GM21717 (cell line): Measurements from ENCODE around the gene ROBO4.

Experiments
- ATAC-seq: cut with Tn5 transposase; IDR thresholded peaks from one replicate; pipeline ENCODE4 v1.9.1; 2021; ENCODE audit warnings: mild to moderate bottlenecking, moderate library complexity; ENCODE audit not compliant: unreplicated experiment

The ROBO4 gene

DNA sequence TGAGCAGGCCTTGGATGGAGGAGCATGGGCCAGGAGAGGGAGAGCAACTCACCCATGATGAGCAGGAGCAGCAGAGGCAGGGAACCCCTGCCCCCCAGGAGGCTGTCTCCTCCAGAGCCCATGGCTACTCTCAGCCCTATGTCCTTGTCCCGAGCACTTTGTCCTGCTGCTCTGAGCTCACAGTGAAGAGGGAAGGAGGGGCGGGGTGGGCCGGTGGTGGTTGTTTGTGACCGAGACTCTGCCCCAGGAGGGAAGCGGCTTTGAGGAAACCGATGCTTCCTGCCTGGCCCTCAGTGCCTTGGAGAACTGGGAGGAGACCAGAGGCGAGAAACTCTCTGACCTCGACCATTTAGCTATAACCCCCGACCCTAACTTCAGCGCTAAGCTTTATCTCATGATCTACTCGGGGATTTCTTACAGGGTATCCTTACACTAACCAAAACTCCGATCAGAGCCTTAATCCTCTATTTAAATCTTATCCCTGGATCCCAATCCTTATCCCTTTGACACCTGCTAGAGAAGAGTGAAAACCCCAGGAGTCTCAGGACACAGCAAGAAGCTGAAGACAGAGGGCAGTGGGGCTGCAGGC is at the start of gene ROBO4:
Gene ROBO4, minus strand, starts transcription at position 192 of the 589 bp plus-strand sequence. Its CDS starts 70 bp downstream, at position 122.
- no peak for ATAC-seq

DNA sequence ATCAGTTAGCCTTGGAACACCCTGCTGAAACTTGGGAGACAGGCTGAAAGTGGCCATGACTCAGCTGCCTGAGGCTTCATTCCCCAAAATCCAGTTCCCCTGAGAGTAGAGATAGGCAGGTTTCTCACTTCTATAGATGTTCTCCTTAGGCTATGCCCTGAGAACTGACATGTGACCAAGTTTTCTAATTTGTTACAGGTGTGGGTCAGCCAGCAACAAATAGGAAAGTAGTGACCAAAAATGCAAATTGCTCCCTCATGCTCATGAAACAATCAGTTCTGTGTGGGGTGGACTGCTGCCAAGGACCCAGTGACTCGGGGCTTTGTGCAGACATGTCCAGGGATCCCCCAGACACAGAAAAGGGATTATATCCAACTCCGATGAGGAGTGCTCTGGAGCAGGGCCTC is 49.1 kb upstream of the ROBO4 start:
- ATAC-seq: no peak

DNA sequence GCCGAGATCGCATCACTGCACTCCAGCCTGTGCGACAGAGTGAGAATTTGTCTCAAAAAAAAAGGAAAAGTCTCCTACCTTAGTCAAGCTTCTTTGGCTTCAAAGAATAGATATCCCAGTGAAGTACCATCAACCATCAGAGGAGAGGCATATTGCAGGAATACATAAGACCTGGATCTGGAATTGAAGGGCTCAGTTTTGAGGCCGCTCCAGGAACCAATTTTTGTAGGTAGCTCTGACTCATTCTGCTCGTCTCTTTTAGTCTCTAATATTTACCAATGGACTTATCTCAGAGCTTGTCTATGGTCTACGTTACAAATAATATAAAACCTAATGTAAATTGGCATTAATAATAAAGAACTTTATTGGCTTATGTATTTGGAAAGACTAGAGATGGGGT is 48.2 kb upstream of the ROBO4 start:
- no peak for ATAC-seq

DNA sequence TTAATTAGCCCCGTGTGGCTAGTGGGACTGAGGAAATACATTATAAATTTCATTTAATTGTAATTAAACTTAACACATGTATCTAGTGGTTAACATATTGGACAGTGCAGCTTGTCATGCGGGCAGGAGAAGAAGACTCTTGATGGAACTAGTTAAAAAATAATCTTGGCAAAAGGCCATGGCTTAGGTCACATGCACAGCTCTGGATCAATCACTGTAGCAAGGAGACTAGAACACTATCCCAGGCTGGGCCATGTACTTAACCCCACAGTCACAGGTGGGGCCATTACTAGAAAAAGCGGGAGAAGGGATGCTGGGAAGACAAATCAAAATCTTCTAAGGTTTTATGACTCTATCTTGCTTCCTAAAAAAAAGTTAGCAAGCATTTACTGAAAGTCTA is 46.9 kb upstream of the ROBO4 start:
- no peak for ATAC-seq

- no peak for ATAC-seq
Observed at GRCh38 chr11:124943741-124944140, 46.1 kb upstream of the ROBO4 start.

- ATAC-seq: no peak
Observed at GRCh38 chr11:124943254-124943616, 45.6 kb upstream of the ROBO4 start.

DNA sequence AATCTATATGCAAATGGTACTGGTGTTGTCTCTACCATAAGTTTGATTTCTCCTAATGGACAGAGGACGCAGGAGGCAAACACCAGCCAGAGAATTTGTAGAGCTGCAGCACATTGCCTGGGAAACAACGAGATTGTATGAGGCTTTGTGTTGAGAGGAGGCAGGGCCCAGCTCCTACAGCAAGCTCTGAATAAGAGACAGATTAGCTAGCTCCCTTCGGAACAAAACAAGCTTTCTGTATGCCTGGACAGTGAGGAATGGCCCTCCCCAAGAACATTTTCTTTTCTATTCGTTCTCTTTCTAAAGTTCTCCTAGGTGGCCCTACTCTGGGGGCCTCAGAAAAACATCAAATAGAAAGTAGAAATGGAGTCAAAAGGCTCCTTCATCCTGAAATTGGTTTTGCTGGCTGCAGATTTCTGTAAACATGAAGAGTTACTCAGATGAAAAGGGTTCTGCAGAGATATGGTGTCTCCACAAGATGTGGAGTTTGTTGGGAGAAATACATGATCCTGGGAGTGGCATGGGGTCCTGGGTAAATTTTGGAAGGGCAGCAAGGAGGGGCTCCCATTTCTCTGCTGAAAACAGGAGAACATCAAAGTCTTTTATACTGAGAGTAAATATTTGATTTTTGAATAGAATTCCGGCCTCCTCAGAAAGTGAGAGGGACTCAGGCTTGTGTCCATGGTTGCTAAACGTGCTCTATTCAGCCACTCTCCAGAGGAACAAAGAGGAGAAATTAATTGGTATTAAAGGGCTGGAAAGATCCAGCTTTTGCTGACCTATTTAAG is 45.0 kb upstream of the ROBO4 start:
- ATAC-seq: no peak

GRCh38 chr11:124941703-124942102 is 44.0 kb upstream of the ROBO4 start:
- ATAC-seq: no peak

DNA sequence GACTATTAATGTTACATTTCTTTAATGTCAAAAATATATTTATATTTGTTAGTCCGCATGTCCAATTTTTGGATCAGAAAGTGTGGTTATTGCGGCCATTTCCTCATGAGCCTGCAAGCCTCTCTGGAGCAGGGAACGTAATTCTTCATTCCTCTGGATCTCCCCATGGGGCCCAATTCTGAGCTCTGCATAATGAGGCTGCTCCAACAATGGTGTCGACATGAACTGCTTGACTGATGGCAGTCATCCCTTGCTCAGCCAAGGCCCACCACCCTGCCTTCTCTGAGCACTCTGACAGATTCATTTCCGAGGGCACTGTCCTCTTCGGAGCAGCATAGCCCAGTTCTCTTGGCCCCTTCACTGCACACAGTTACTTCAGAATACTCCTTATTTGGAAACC is 41.3 kb upstream of the ROBO4 start:
- no peak for ATAC-seq

DNA sequence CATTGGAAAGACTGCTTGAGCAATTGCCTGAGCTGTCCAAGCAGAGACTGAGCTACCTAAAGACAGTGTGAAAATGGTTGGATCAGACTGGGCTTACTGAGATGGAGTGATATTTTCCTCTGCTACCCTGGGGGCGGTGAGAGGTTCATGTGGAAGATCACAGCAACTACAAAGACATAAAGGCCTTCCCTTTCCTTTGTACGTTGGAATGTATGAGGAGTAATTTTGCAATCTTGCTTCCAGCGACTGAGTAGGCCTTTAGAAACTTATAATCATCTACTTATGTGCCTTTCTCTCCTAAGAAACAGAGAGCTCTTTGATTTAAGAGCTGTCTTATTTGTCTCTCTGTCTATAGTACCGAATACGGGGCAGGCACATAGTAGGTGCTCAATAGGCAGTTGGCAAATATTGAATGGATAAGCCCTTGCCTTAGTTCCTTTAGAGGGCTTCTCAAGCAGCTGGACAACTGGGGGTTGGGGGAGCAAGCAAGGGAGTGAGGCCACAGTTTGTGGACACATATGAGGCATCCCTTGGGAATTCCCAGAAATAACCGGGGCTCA is 40.6 kb upstream of the ROBO4 start:
- ATAC-seq: no peak

- no peak for ATAC-seq
Observed at GRCh38 chr11:124937336-124937935, 39.8 kb upstream of the ROBO4 start.

GRCh38 chr11:124935548-124936514 is 38.2 kb upstream of the ROBO4 start, which contains the start of gene HEPACAM:
Gene HEPACAM (minus strand): TSS chr11:124936047. CDS start chr11:124936006, 41 bp downstream.
- ATAC-seq: no peak

DNA sequence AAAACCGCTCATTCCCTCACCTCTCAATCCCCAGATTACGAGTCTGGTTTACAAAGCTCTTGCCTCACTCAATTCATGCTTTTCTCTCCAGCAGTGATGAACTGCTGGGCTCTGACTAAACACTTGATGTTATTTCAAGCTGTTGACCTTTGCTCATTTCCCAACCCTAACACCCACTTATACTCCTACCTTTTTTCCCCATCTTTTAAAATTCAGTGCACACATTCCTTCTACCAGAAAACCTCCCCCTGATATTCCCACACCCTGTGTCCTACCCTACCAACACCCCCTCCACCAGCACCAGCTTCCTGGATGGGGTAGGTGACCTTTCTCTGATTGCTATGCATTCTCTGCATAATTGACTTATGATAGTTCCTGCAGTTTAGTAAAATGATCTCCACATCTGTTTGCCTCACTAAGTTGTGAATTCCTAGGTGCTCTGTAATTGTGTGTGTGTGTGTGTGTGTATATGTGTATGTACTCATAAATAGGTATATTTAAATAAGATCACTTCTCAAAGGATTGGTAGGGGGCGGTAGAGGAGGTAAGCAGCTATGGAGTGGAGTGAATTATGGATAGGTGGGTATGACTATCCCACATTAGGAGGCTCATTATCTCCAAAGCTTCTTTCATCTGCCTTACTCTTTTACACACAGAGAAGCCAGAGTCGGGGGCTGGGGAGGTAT is 37.3 kb upstream of the ROBO4 start:
- ATAC-seq: no peak

- peak; percentile 89 for ATAC-seq
Observed at GRCh38 chr11:124930799-124931198, 33.1 kb upstream of the ROBO4 start.

- ATAC-seq: no peak
Observed at GRCh38 chr11:124928942-124929665, 31.4 kb upstream of the ROBO4 start.

- no peak for ATAC-seq
Observed at GRCh38 chr11:124923296-124923695, 25.6 kb upstream of the ROBO4 start.

- no peak for ATAC-seq
Observed at GRCh38 chr11:124922831-124923230, 25.2 kb upstream of the ROBO4 start.

DNA sequence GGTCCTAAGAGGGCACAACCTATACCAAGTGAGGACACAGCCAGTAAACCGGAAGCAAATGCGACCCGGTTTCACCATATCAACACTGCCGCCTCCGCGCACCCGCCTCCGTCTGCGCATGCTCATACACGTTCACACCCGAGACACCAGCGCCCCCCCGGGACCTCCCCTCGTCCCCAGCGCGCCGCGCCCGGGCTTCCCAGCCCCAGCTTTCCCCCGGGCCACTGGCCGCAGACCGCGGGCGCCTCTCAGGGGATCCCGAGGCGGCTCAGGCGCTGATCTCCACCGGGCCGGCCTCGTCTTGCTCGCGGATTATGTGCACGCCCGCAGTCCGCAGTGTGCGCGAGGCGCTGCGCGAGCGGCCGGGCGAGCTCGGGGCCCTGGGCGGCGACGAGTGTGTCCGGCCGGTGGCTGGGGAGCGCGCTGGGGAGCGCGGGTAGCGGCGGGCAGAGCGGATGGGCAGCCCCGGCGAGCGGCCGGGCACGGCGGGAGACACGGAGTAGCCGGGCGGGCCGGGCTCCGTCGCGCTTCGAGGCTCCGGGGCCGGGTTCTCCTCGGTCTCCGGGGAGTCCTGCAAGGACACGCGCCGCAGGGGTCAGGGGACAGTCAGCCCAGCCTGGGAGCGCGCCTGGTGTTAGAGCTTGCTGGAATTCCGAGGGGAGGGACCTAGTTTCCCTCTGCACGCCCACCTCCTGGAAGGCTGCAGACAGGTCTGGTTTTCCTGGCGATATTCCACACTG is 23.4 kb upstream of the ROBO4 start:
- ATAC-seq: no peak

DNA sequence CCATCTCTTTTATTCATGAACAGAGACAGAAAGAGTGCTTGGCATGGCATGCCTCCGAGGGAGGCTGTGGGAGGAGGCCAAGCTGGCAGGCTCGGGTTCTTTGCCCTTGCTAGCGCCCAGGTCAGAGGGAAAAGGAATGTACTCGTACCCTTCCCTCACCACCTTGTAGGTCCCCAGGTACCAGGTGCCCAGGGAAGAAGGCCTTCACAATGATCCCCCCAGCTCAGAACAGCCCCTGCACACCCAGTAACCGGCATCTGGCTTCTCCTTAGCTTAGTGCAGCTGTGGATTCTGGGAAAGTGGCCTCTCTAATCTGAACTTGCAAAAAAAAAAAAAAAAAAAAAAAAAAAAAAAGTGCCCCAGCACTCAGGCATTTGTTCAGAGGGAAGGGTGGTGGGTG is 22.7 kb upstream of the ROBO4 start:
- ATAC-seq: no peak
